HG03460 (cell line): ENCODE results near the gene MACF1.

Source experiments
- ATAC-seq: cut with Tn5 transposase; IDR thresholded peaks from one replicate; pipeline ENCODE4 v1.9.1; 2021; ENCODE audit not compliant: unreplicated experiment

The MACF1 gene

DNA sequence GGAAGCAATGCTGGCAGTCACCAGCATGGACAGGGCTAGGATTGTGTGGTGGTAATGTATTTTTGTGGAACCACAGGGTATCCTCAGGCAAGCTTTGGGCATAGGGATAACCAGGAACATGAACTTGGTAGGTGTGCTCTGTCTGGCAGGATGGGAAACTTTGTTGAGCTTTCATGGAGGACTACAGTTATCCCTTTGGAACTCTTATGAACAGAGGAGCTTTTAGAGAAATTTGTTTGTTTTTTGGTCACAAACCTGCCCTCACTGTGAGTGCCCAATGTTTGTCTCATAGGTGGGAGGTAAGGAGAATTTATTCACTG is 54.4 kb downstream of the MACF1 start:
- no peak for ATAC-seq

DNA sequence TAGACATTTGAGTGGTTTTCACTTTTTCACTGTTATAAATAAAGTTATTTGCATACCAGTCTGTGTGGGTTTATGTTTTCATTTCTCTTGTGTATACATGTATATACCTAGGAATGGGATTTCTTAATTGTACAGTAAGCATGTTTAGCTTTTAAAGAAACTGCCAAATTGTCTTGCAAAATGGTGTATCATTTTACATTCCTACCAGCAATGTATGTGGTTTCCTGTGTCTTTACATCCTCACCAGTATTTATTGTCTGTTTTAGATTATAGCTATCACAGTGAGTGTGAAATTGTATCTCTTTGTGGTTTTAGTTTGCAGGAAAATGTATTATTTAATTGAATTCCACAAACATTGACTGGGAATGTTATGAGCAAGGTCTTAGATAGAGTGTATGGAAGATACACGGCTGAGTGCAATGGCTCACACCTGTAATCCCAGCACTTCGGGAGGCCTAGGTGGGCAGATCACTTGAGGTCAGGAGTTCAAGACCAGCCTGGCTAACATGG is 57.3 kb downstream of the MACF1 start:
- ATAC-seq, result no peak

DNA sequence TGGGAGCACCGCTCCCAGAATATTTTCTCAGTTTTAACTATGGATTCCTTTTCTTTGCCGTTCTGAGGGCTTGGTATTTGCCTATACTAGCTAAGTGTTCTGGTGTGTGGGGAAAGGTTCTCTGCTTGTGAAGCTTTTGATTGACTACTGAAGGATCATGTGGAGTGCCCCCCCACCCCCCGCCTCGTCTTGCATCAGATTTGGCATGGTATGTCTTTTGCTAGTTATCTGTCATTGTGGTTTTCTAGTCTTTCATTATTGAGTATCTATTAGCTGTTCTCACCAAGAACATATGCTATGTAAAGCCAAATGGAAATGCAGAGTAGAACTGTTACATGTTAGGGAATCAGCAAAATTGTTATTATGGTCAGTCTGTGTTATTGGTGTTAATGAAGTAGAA is 58.3 kb downstream of the MACF1 start:
- ATAC-seq, result no peak

DNA sequence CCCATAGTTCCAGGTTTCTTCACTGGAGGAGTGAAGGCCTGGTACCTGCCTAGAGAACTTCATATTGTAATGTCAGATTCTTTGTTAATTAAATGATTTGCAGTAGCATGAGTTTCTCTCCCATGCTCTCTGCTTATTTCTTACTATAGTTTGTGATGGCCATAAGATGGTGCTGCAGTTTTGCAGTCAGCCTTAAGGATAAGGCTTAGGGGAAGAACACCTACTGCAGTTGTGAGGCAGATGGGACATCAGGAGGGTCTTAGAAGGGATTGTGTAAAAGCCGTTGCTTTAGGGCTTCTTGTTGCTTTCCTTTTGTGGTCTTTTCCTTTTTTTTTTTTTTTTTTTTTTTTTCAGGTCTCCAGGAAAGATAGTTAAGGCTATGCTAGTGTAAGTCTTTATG is 61.8 kb downstream of the MACF1 start:
- no peak for ATAC-seq

GRCh38 chr1:39266792-39267191 is 62.3 kb downstream of the MACF1 start:
- ATAC-seq, result no peak

GRCh38 chr1:39268112-39268581 is 63.7 kb downstream of the MACF1 start:
- ATAC-seq, result no peak

- ATAC-seq, result no peak
Observed at GRCh38 chr1:39268906-39269305, 64.4 kb downstream of the MACF1 start.

DNA sequence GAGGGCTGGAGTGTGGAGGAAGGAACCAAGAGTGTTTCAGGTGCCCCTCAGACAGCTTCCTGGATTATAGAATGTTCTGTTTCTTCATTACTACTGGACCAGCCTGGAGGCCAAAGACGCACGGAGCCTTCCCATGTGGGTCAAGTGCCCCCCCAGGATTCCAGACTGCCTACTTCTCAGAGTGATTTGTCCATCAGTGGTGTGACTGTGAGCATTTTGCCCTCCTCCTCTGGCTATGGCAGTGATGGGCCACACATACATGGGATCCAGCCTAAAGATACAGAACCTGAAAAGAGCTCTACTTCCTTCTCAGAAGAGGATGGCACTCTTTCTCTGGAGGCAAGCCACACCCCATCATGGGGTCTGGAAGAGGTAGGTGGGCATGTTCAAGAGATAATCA is 64.9 kb downstream of the MACF1 start:
- peak; percentile 4 for ATAC-seq

- peak; percentile 71 for ATAC-seq
Observed at GRCh38 chr1:39269791-39270342, 65.4 kb downstream of the MACF1 start.

DNA sequence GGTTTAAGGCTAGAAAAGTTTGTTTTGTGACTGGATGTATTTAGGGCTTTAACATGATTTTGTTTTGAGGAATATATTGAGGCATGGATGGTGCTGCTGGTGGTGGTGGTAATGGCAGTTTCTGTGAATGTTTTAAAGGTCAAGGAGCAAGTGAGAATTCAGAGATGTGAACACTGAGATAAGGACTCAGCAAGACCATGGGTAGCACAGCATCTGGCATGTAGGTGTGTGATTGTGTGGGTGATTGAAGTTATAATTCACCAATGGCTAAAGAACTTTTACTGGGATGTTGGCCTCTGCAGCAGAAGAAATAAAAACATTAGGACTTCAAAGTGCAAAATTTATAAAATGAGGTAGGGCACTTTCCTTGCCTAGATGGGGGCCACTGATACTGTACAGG is 65.9 kb downstream of the MACF1 start:
- ATAC-seq, result no peak

- peak; percentile 55 for ATAC-seq
Observed at GRCh38 chr1:39272027-39272797, 67.7 kb downstream of the MACF1 start.

- no peak for ATAC-seq
Observed at GRCh38 chr1:39272798-39273469, 68.4 kb downstream of the MACF1 start.

DNA sequence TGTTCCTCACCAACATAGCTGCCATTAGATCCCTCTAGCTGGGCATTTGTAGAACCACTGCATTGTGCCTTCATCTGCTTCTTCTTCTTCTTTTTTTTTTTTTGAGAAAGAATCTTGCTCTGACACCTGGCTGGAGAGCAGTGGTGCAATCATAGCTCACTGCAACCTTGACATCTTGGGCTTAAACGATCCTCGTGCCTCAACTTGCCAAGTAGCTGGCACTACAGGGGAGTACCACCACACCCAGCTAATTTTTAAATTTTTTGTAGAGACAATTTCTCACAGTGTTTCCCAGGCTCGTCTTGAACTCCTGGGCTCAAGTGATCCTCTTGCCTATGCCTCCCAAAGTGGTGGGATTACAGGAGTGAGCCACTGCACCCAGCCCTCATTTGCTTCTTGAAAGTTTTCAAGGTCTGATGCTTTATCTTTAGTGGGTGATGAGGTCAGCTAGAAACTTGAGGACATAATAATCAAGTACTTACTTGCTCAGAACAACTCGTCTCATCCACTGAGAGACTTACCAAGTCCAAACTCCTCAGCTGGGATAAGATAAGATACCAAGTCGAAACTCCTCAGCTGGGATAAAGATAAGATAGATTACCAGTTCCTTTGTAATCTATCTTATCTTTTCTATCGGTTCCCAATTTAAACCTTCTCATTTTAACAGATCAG is 71.5 kb downstream of the MACF1 start:
- no peak for ATAC-seq

DNA sequence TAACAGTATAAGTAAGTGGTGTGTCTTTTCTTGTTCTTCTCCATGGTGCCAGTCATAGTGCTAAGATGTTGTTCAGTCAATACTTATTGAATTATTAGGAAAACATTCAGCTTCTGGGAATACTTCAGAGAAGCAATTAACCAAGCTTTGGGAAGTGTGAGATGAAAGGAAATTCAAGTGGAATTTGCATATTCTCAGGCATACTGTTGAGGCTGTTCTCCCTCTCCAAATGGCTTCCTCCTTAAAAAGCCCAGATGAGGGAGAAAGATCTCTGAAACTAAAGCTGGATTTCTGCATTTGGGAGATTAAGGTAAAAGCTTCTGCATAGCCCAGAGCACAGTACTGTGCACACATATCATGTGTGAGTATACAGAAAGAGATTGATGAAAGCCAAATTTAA is 73.4 kb downstream of the MACF1 start:
- no peak for ATAC-seq

DNA sequence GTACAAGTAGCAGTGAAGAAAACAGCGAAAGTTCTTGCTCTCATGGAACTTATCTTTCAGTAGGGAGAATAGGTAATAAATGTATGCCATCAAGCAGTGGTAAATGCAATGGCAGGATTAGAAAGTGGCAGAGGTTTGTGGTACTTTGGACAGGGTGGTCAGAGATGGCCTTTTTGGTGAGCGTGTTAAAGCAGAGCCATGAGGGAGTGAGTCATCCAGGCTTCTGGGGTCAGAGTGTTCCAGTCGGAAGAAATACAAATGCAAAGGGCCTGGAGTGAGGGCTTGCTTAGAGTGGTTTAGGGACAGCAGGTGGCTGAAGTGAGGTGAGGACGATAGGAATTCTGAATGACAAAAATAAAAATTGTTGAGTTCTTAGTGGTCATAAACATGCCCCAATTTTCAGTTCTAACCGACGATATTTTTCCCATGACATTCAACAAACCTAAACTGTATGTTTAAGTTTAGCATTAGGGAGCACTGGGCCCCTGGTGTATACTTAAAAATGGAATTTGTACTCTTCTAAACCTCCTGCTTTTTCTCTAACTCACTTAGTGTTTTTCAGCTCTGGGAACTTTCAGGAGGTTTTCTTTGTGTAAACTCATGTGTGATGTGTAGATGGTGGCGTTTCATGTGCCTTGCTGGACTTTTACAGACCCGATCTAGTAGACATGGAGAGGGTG is 78.2 kb downstream of the MACF1 start:
- no peak for ATAC-seq

DNA sequence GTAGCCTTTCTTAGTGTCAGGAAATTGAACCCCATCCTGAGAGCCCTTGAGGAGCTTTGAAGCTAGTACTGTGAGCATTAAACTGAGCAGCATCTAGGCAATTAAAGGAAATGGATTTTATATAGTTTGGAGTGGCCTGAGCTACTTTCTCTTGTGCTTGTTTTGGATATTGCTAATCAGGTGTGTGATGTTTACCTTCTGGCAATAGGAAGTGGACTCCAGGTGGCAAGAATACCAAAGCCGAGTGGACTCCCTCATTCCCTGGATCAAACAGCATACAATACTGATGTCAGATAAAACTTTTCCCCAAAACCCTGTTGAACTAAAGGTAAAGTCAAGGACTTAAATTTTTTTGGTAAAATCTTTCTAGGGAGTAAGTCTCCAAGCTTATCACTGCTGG is 79.4 kb downstream of the MACF1 start:
- no peak for ATAC-seq

DNA sequence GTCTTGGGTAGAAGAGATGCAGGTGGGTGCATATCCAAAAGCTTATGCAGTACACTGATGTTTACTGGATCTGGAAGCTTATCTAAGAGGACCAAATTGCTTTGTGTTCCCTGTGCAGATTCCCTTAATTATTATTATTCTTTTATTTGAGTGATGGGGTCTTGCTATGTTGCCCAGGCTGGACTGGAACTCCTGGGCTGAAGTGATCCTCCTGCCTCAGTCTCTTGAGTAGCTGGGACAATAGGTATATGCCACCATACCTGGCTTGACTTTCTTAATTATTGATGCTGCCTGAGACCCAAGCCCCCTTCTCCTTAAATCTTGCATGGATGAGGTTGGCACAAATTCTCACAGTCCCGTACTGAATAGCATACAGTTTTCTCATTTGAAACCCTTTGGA is 83.0 kb downstream of the MACF1 start:
- ATAC-seq, result no peak

GRCh38 chr1:39288735-39289465 is 84.4 kb downstream of the MACF1 start:
- ATAC-seq, result no peak

DNA sequence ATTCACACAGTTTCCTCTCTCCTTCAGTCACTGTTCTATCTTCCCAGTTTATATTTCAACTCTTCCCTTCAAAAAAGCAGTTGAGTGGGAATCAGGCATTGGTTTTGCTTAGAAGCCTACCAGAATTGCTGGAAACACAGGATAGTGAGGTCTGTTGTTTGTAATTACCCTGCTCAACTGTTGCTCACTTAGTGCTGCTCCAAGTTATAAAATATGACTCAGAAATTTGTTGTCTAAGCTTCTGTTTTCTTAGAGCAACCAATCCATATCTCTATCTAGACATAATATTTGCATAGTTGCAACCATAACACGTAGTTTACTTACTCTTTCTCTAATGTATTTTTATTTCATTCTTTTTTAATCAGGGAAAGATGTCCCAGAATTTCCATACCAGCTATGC is 87.9 kb downstream of the MACF1 start:
- ATAC-seq, result no peak

DNA sequence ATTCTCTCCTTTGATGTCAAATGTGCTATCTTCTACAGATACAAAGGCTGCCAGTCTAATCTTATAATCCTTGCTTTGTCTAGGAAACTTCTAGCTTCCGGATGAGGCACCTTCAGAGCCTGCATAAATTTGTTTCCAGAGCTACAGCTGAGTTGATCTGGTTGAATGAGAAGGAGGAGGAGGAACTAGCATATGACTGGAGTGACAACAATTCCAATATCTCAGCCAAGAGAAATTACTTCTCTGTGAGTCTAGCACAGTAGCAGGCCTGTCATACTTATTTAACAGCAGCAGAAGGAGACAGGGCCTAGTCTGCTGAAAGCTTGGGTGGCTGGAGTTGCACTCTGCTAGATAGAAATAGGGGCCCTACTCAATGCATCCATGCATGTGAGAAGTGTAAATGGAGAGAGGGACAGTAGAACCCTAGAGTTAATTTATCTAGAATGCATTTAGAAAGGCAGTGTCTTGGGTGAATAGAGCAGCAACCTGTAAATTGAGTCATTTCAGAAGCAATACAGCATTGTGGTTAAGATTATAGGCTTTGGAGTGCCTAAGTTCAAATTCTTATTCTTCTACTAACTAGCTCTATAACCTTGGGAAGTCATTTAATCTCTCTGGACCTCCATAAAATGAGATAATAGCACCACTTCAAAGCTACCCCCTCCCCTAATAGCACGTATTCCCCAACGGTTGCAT is 89.0 kb downstream of the MACF1 start:
- no peak for ATAC-seq
